HG03457 (cell line): ENCODE measurements around the gene MYO9A.
"Not testable (repeated sequence)": the region's sequence is repeated elsewhere in the genome, so short reads cannot be mapped to it uniquely, and the experiment has no call there.

Experiments used
- ATAC-seq: cut with Tn5 transposase; IDR thresholded peaks from one replicate; pipeline ENCODE4 v1.9.1; 2021; ENCODE audit warnings: moderate number of reproducible peaks; ENCODE audit not compliant: unreplicated experiment

The MYO9A gene

GRCh38 chr15:72139667-72140066 lies 21.7 kb upstream of the MYO9A start:
- no peak for ATAC-seq

GRCh38 chr15:72136170-72137051 lies 18.5 kb upstream of the MYO9A start:
- no peak for ATAC-seq

GRCh38 chr15:72135719-72136118 lies 17.8 kb upstream of the MYO9A start:
- ATAC-seq = no peak

- no peak for ATAC-seq
Measured at GRCh38 chr15:72133211-72133610, 15.3 kb upstream of the MYO9A start.

- no peak for ATAC-seq
Measured at GRCh38 chr15:72131922-72132321, 14.0 kb upstream of the MYO9A start.

GRCh38 chr15:72130272-72130671 lies 12.3 kb upstream of the MYO9A start:
- no peak for ATAC-seq

- ATAC-seq = no peak
Measured at GRCh38 chr15:72128359-72128758, 10.4 kb upstream of the MYO9A start.

- ATAC-seq = no peak
Measured at GRCh38 chr15:72127724-72128322, 9.9 kb upstream of the MYO9A start.

GRCh38 chr15:72124218-72124617 lies 6.3 kb upstream of the MYO9A start:
- ATAC-seq = no peak

- peak; percentile 41 for ATAC-seq
Measured at GRCh38 chr15:72117486-72118016, 399 bp downstream of the MYO9A start.

GRCh38 chr15:72116731-72117485 lies 1.0 kb downstream of the MYO9A start:
- no peak for ATAC-seq

- ATAC-seq = no peak
Measured at GRCh38 chr15:72113347-72114031, 4.5 kb downstream of the MYO9A start.

GRCh38 chr15:72112805-72113204 lies 5.1 kb downstream of the MYO9A start:
- ATAC-seq = no peak

- ATAC-seq = no peak
Measured at GRCh38 chr15:72112116-72112515, 5.8 kb downstream of the MYO9A start.

GRCh38 chr15:72110355-72110754 lies 7.6 kb downstream of the MYO9A start:
- ATAC-seq = no peak

GRCh38 chr15:72106068-72106467 lies 11.9 kb downstream of the MYO9A start:
- no peak for ATAC-seq

- ATAC-seq = no peak
Measured at GRCh38 chr15:72105111-72105510, 12.8 kb downstream of the MYO9A start.

- not testable (repeated sequence) for ATAC-seq
Measured at GRCh38 chr15:72100551-72100950, 17.4 kb downstream of the MYO9A start.

- ATAC-seq = no peak
Measured at GRCh38 chr15:72099155-72099554, 18.8 kb downstream of the MYO9A start.

GRCh38 chr15:72098040-72098439 lies 19.9 kb downstream of the MYO9A start:
- no peak for ATAC-seq

GRCh38 chr15:72096796-72097195 lies 21.2 kb downstream of the MYO9A start:
- ATAC-seq = no peak
